HG02852 (cell line): ENCODE data around the gene RPTOR.
"Not testable (repeated sequence)": the region's sequence is repeated elsewhere in the genome, so short reads cannot be mapped to it uniquely, and the experiment has no call there.

Experiments used
- ATAC-seq: cut with Tn5 transposase; IDR thresholded peaks from one replicate; pipeline ENCODE4 v1.9.1; 2021; ENCODE audit warnings: mild to moderate bottlenecking, moderate library complexity; ENCODE audit not compliant: unreplicated experiment

RPTOR gene

DNA sequence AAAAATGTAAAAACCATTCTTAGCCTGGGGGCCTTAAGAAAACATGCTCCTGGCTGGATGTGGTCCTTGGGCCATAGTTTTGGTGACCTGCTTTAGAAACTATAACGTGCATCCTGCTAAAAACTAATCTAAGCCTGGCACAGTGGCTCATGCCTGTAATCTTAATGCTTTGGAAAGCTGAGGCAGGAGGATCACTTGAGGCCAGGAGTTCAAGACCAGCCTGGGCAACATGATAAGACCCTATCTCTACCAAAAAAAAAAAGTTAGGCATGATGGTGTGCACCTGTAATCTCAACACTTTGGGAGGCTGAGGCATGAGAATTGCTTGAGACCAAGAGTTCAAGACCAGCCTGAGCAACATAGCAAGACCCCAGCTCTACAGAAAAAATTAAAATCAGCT is 263.2 kb downstream of the RPTOR start:
- ATAC-seq: no peak

DNA sequence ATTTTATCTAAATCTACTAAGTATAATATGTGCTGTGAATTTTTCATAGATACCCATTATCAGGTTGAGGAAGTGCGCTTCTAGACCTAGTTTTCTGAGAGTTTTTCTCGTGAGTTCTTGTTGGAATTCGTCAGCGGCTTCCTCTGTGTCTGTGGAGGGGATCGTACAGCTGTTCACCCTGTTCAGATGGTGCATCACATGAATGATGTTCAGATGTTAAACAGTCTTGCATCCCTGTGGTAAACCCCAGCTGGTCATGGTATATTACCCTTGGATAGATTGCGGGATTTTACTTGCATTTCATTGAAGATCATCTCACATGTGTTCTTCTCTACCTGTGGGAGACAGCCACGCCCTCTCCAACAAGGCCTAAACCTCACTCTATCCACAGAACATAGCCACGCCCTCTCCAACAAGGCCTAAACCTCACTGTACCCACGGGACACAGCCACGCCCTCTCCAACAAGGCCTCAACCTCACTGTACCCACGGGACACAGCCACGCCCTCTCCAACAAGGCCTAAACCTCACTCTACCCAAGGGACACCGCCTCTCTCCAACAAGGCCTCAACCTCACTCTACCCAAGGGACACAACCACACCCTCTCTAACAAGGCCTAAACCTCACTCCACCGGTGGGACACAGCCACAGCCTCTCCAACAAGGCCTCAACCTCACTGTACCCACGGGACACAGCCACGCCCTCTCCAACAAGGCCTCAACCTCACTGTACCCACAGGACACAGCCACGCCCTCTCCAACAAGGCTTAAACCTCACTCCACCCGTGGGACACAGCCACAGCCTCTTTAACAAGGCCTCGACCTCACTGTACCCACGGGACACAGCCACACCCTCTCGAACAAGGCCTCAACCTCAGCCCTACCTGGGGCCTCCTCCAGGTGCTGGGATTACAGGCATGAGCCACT is 266.8 kb downstream of the RPTOR start:
- no peak for ATAC-seq

DNA sequence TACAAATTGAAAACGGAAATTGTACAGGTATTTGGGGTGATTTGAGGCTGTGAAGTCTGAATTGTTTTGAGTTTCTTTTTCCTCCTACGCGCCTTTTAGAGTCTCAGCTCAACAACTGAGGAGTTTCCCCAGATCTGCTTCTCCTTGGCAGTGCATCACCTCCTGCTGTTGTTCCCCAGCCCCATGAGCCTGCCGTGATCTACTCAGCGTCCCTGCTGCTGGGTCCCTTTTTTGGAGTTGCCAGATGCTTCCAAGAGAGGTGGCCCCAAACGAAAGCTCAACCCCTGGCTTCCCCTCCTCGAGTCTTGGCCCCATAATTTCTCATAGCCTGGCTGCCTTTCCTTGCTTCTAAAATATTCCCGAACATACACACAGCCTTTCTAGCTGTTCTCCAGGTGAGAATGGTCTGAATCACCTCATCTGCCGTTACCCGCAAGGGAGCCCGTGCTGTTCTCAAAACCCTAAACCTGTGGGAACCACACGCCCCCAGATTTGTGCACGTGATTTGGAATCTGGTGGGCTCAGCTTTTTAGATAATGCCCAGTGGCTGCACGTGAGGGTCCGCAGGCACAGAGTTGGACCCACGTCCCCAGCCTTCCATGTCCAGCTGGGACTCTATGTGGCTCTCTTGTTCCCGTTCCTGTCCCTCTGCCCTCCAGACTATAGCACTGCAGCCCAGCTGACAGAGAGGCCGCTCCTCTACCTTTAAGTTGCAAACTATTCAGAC is 267.9 kb downstream of the RPTOR start:
- ATAC-seq: no peak

DNA sequence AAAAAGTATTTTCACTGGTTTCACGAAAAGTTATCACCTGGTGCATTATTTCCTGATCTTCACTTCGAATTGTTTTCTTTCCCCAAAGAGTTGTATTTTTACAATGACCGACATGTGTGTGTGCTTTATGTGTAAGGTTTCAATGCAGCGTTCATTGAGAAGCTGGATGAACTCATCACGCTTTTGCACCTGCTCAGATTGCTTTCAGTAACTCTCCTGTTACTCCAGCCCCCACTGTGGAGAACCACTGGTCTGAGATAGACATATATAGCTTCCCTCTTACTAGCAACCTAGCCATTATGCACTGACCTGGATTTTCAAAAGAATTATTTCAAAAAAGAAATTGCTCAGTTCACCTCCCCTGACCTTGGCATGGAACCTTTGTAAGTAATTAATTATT is 268.7 kb downstream of the RPTOR start:
- ATAC-seq: no peak

DNA sequence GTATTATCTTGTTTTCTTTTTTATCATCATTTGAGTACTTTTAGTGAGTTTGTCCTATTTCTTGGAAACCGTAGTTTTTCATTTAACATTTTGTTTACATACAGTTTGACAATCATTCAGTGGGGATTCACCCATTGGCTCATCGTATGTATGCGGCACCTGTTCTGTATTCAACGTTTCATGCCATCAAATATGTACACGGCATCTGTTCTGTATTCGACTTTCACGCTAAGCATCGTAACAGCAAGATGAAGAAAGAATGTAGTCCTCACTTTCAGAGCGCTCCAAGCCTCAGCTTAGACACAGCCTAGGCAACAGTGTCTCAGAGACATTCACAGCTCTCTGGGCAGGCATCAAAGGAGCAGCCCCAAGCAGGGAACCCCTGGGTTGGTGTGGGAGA is 269.9 kb downstream of the RPTOR start:
- no peak for ATAC-seq

DNA sequence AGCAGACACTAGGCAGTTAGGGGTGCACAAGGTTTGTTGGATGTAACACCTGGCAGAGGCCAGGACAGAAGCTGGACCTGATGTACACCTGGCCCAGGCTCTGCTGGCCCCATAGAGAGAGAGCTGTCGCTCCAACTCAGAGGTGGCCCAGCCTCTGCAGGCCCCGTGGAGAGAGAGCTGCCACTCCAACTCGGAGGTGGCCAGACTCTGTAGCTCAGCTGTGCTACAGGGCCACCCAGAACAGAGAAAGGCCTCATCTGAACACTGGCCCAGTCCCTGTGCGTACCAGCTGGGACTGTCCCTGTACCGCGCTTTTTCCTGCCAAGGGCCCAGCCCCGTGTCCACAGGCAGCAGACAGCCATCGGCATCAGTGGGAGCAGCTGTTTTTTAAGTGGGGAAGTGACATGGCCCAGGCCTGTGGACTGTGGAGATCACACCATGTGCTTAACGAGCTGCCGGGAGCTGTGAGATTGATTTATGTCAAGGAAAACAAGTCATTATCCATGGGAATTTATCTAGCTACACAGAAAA is 270.6 kb downstream of the RPTOR start:
- no peak for ATAC-seq

DNA sequence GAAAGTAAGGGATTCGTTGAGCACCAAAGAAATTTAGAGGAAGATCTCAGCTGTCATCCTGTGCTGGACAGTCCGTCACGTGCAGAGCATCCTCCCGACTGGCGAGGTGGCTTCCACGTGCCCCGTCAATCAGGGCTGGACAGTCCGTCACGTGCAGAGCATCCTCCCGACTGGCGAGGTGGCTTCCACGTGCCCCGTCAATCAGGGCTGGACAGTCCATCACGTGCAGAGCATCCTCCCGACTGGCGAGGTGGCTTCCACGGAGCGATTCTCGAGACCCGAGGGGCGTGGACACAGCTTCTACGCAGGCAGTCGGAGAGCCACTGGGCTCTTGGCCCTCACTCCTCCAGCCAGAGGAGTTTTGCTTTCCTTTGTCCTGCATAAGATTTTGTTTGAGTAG is 271.1 kb downstream of the RPTOR start:
- not testable (repeated sequence) for ATAC-seq

DNA sequence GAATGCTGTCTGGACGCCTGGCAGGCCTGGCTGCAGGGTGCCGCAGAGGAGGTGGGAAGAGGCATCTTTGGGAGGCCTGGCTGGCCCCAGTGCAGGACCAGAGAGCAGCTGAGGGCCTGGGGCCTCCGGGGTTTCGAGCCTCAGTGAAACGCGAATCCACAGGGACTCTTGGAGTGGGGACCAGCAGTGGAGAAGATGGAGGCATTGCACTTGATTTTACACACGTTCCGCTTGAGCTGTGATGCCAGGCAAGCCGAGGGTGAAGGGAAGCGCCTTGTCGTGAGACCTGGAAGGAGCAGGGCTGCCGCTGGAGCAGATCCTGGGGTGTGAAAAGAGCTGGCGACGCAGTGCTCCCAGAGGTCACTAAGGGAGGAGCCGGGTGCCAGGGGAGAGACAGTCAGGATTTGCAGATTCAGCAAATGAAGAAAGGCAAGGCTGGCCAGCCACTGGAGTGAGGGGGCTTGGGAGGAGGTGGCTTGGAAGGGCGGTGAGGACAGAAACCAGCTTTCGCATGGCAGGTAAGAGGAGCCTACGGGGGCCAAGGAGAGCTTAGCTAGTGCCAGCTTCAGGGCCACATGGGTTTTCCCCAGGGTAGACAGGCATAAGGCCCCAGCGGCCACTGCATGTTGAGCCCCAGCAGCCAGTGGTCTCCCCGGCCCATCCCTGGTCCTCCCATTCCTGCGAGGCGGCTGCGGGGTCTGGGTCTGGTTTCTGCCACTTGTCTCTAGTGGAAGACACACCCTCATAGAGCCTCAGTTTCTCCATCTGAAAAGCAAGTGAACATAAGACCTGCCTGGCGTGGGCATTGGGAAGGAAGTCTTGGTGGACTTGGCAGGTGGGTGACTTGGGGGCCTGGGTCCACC is 271.8 kb downstream of the RPTOR start:
- no peak for ATAC-seq

DNA sequence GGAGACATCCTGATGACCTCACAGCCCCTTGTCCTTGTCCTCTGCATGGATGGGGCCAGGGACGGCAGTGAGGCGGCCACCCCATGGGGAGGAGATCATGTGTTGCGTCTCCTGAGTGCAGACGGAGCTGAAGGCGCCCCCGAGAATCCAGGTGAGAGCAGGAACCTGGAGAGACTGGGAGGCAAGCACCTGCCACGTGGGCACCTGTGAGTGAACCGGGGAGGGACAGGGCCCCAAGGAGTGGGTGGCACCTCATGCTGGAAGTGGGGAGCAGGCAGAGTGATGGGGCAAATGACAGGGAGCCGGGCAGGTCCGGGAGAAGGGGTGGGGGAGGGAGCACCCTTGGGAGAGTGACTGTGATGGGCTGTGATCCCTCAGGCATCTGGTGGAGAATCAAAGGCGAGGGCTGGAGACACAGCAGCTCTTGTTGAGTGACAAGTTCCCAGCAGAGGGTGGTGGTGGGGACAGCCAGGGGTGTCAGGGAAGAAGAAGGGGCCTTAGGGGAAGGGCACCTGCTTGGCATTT is 272.7 kb downstream of the RPTOR start:
- no peak for ATAC-seq

DNA sequence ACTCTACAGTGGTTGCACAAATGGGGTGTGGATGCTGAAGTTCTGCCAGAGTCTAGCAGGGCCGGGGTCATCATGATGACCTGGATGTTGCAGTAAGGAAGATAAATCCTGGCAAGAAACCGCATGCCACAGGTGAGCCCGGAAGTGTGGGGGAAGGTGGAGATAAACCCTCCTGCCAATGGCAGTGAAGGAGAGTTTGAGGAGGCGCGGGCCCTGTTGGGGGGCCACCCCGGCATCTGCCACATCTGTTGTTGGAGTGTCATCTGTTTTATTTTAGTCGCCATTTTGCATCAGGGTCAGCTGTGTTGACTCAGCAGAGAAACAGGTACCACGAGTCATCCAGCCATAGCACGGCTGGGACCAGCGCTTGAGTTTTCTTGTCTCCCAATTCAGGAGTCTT is 273.2 kb downstream of the RPTOR start:
- ATAC-seq: no peak

DNA sequence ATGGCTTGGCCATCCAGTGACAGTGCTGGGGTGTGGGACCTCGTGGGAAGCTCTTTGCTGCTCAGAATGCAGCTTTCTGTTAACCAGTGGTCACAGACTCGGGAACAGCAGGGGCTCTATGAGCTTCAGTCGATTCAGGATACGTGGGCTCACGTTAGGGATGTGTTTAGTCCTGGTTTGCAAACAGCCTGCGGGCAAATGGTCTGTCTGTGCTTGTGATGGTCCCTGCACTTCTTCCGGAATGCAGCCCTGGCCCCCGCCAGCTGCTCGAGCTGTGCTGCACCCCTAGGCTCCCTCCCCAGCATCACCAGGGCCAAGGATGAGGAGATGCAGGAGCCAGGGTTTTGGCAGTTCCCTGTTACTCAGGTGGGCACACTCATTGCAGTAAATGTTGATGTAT is 274.2 kb downstream of the RPTOR start:
- ATAC-seq: no peak

DNA sequence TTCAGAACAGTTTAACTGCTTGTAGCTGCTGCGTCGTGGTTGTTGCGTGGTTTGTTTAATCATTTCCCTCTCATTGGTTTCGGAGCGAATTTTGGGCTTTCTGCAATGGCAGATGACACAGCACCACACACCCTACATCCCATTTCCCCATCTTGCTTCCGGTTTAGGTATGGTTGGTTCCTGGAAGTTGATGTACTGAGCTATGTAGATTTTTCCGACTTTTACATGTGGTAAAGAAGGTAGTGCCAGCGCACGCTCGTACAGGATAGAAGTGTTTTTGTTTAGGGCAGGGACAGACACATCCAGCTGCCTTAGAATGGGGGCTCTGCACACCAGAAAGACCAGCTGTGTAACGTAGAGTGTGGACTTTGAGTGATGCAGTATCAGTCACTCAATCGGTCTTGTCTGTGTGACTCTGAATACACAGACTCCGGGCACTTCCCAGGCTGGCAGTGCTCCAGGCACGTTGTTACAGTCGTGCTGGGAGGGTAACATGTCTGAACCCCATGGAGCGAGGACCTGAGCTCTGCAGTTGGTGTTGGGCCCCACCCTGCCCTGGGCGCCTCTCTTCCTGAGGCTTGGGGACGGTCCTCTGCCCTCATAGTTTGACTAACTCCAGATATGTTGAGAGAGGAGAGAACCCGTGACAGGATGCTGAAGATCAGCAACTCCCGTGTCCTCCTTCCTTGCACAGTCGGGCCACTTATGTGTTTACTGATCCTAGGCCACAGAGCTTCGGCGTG is 275.0 kb downstream of the RPTOR start:
- no peak for ATAC-seq

DNA sequence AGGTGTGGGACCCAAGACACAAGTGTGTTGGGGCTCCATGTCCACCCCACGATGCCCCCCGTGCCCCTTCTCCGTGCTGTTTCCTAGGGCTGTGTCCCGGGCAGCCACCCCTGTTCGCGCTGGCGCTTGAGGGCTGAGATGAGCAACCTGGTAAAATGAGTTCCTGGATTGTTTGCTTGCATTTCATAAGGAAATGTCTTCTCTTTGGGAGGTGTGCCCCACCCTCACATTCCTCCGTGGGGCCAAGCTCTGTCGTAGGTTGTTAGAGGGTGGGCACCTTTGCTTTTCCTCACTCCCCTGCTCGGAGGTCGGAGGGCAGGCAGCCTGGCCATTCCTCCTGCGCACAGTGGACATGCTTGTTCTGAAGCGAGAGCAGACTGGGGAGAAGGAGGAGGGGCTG is 275.7 kb downstream of the RPTOR start:
- ATAC-seq: no peak

DNA sequence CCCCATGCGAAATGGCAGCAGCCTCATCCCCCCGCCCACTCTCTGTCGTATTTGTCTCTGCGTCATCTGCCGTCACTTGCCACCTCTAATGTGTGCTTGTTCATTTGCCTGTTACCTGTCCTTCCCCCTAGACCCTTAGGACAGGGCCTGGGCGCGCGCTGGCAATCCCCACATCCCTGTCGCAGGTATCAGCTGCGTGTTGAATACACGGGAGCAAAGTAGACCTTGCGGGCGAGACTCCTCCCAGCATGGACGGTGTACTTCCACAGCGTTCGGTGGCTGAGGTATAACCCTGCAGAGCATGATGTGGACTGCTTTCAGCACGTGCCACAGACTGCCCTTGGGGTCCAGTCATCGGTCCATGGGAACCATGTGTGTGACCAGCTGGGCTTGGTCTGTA is 276.9 kb downstream of the RPTOR start:
- ATAC-seq: no peak

DNA sequence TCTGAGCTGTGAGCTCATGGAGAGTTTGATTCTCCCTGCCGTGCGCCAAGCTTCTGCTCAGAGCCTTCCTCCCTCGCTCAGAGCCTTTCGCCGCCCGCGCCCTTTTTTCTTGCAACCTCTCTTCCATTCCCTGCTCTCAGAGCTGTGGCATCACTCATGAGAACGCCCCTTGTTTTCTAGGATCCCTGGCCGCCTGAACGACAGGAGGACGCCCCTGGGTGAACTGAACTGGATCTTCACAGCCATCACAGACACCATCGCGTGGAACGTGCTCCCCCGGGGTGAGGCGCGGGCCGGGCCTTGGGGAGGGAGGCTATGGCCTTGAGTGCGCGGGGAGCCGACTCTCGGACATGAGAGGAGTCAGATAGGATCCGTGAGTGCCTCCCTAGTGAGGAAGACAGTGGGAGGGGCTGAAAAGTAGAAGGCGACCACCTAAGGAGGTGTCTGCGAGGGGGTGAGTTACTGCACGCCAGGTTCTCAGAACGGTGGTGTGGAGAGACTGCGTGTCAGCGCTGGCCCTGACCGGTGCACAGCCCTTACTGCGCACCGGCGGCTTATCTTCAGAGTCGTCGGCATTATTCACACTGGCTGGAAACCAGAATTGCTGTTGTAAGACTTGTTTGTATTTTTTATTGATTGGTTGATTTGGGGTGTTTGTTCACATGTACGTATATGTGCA is 277.5 kb downstream of the RPTOR start:
- no peak for ATAC-seq

DNA sequence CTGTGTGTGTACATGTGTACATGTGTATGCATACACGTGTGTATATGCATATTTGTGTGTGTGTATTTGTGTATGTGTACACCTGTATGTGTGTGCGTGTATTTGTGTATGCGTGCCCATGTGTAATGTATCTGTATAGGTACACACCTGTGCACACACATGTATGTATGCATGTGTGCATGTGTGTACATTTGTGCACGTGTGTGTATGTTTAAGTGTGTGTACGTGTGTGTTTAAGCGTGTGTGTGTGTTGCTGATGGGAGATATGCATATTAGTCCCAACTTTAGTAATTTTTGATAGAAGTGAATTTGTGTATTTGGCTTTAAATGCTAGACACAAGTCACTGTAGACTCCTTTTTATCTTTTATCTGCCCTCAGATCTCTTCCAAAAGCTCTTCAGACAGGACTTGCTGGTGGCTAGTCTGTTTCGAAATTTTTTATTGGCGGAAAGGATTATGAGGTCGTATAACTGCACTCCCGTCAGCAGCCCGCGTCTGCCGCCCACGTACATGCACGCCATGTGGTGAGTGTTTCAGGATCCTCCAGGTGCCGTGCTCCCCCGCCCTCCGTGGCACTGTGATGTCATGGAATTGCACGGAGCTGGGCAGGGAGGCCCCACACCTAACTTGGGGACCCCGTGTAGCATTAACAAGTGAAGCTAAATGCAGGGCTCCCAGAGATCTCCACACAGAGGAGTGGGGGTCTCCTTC is 278.2 kb downstream of the RPTOR start:
- no peak for ATAC-seq

DNA sequence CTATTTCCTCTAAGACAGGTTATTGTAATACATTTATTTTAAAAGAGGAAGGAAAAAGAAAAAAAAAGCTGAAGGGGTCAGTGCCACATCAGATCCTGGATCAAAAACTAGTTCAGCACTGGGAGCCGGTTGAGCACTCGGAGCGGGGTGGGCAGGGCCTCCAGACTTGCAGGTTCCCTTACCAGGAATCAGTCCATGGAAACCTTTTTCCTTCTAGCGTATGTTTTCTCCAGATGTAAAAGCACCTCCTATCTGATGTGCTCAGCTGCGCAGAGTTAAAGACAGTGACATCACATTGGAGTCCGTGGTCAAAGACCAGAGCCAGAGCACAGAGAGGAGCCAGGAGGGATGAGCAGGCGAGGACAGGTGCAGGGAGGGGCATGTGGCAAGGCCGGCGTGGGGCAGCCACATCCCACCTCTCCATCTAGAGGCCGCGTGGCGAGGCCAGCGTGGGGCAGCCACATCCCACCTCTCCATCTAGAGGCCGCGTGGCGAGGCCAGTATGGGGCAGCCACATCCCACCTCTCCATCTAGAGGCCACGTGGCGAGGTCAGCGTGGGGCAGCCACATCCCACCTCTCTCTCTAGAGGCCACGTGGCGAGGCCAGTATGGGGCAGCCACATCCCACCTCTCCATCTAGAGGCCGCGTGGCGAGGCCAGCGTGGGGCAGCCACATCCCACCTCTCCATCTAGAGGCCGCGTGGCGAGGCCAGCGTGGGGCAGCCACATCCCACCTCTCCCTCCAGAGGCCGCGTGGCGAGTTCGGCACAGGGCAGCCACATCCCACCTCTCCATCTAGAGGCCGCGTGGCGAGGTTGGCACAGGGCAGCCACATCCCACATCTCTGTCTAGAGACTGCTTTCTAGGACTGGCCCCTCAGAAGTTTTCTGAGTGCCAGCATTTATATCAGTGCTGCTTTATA is 280.2 kb downstream of the RPTOR start:
- no peak for ATAC-seq
